ENCODE data around the gene TMC1. TPM values are rescaled to one million over a fixed set of nuclear protein-coding genes. Genes with fewer than 3 reads are reported as not detected.

Gene TMC1
- total and polyA plus RNA-seq, 2 of the 8 experiments (the other 6 are each of a cell fraction or from before 2014, with no cell fraction given): 0.95 to 0.98 TPM

DNA sequence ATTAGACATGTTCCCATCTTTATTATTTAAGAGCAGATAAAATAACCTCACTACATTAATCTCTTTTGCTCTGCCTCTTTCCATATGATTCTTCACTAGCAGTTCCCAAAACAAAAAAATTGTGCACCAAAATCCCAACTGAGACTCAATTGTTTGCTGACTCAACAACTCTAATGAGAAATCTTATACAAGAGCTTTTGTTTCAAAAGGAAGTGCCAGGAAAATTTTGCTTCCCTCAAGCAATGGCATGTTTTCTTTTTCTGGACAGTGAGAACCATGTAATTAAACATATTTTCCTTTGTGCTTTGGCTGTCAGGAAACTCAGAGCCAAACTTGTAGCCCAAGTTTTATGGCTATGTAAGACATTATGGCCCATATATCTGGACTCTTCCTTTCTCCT, 62.0 kb downstream of the TMC1 start:
- Histone ChIP-seq H4K5ac (ENCODE audit: insufficient read length, low read depth, low read length) (no peak overlapping the region), H2BK20ac (ENCODE audit: low read length) (no peak overlapping the region), H2BK15ac (ENCODE audit: low read length) (no peak overlapping the region), H3K27ac (ENCODE audit: low read depth, low read length) (no peak overlapping the region), H3K23ac (ENCODE audit: insufficient read length) (no peak overlapping the region), H3K56ac (replicated peaks; ENCODE audit: insufficient read length, low read depth, low read length) (no peak overlapping the region), H4K20me1 (replicated peaks in 1 of 2; ENCODE audit: control insufficient read depth in 1 of 2, insufficient read depth in 2 of 2, low read length in 2 of 2) (no peaks in the 10 kb centered on the region), H3K14ac (ENCODE audit: insufficient read length) (no peak overlapping the region), H3K9ac (replicated peaks in 1 of 4; ENCODE audit: extremely low read depth in 1 of 4, low read depth in 3 of 4, low read length in 3 of 4) (no peak overlapping the region), H3K4me2 (ENCODE audit: insufficient read depth in 1 of 2, low read depth in 2 of 2, low read length in 2 of 2) (no peak overlapping the region), H3K4me1 (replicated peaks in 1 of 4; ENCODE audit: control insufficient read depth in 3 of 4, insufficient read depth in 4 of 4, low read length in 3 of 4) (no peaks in the 10 kb centered on the region), H3K4me3 (ENCODE audit: extremely low read depth in 1 of 4, insufficient read depth in 2 of 4, low read depth in 3 of 4, low read length in 4 of 4) (no peak overlapping the region), H3K36me3 (ENCODE audit: control insufficient read depth in 2 of 4, insufficient read depth in 4 of 4, low read length in 3 of 4) (no peaks in the 10 kb centered on the region), H4K91ac (replicated peaks; ENCODE audit: insufficient read length, low read length) (no peak overlapping the region), H2BK5ac (ENCODE audit: low read depth, low read length) (no peak overlapping the region), H3K23me2 (ENCODE audit: low read depth, low read length) (no peaks in the 10 kb centered on the region), H4K8ac (ENCODE audit: extremely low read depth, insufficient read depth, low read length) (no peak overlapping the region), H3K79me2 (ENCODE audit: control insufficient read depth in 1 of 2, insufficient read depth in 2 of 2, low read length in 2 of 2) (no peaks in the 10 kb centered on the region), H2AK5ac (ENCODE audit: low read depth, low read length) (no peak overlapping the region), H2BK120ac (replicated peaks; ENCODE audit: low read depth, low read length) (no peak overlapping the region), H2BK12ac (ENCODE audit: low read depth, low read length) (no peak overlapping the region), H3K4ac (replicated peaks; ENCODE audit: insufficient read length, low read depth, low read length) (no peak overlapping the region), H3K27me3 (replicated peaks in 1 of 4; ENCODE audit: control insufficient read depth in 3 of 4, extremely low read depth in 1 of 4, insufficient read depth in 3 of 4, low read length in 3 of 4) (no peaks in the 10 kb centered on the region), H3K18ac (ENCODE audit: extremely low read depth, low read length) (no peak overlapping the region), H3K79me1 (ENCODE audit: low read depth, low read length) (no peaks in the 10 kb centered on the region), H2AFZ (ENCODE audit: low read length) (no peak overlapping the region), H3K9me3 (ENCODE audit: insufficient read depth in 2 of 2, low read depth in 1 of 2, low read length in 1 of 2) (no peaks in the 10 kb centered on the region)
- POLR2A ChIA-PET (ENCODE audit: partially characterized antibody): interaction anchor here (1.4 kb wide), 1 partner anchor 218 kb away, joined by 4 read pairs; the partner anchor contains the start of gene ZFAND5
- FAIRE-seq (no peak), DNase-seq (ENCODE audit: low read depth in 1 of 2, low spot score in 2 of 2) (no peak)
- no peak for TF ChIP-seq SAP30 (IDR thresholded peaks at IDR 0.05; ENCODE audit: insufficient read depth, insufficient replicate concordance, low read length)
- TF ChIP-seq SIX5 (IDR thresholded peaks at IDR 0.05; ENCODE audit: low read depth, low read length): no peak
- no peak for TF ChIP-seq CHD2 (IDR thresholded peaks at IDR 0.05; ENCODE audit: low read length)
- TF ChIP-seq YY1 (IDR thresholded peaks at IDR 0.05; ENCODE audit: low read depth, low read length): no peak
- no peak for TF ChIP-seq NRF1 (IDR thresholded peaks at IDR 0.05; ENCODE audit: low read depth, low read length)
- CTCF ChIA-PET (ENCODE audit: partially characterized antibody): interaction anchor here (1.2 to 1.6 kb wide), 3 partner anchors 9 to 439 kb away, joined by 3 to 7 read pairs (median 4); no protein-coding TSS in a partner anchor

Measured in H1 (cell line).